SK-MEL-5 (cell line): Measurements from ENCODE around the gene PPP1R14C. TPM values are rescaled to one million over a fixed set of nuclear protein-coding genes. Genes with fewer than 3 reads are reported as not detected.

ENCODE experiments used
- DNase-seq: peaks from one replicate; pipeline ENCODE4 v3.0.0-alpha.2; 2016; ENCODE audit warnings: low read depth, low spot score
- in situ Hi-C: cut with HindIII; loops from 2 replicates; pipeline ENCODE4 v1.10.0; 2016; ENCODE audit warnings: low sequenced_read_pairs, high pct_unique_total_duplicates, low pct_unique_long_range_greater_than_20kb
- total RNA-seq: library from RNA; depleted of rRNA; stranded (reverse); fragments of >200 nt; shearing (Covaris generic); gene quantifications from 2 replicates; pipeline ENCODE4 v1.2.3, GENCODE V29; 2014

Gene PPP1R14C
- total RNA-seq, 1 experiment from 2014 or later = 0.11 TPM

DNA sequence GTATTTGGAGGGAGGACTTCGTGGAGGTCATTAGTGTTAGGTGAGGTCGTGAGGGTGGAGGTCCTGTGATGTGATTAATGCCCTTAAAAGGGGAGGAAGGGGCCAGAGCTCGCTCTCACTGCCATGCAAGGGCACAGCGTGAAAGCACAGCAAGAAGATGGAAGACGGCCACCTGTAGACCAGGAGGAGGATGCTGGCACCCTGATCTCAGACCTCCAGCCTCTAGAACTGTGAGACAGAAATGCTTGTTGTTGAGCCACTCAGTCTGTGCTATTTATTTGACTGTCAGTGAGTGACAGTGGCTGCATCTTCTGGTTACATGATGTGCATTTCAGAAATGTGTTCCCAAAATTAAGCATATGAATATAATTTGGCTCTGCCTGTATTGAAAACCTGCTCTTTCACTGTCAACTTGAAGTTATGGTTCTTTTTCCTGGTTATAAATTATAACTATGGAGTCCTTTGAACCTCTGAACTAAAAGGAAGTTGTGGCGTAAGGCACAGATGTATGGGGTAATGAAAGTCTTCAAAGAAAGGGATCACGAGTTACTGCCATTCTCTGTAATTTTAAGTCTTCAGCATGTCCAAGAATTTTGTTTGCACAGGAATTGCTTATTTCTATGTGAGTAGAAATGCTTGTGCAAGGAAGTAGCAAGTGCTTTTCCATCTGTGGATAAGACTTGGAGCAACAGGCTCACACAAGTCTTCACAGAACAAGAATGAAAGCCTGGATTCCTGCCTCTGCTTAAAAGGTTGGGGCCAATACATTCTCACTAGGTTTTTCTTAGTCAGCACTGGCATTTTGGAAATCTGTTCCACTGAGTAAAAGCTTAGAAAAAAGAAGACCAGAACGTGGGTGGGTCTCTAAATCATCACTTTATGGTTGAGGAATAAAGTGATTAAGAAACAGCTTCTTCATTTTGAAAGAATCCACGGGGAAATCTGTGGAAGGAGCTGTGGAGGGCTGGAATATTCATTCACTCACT is 10.3 kb downstream of the PPP1R14C start:
- in situ Hi-C loops = no loop called here
- no peak for DNase-seq

- in situ Hi-C loops = no loop called here
- DNase-seq = no peak
Measured at GRCh38 chr6:150153905-150154492, 11.2 kb downstream of the PPP1R14C start.

- in situ Hi-C loops = no loop called here
- no peak for DNase-seq
Measured at GRCh38 chr6:150156460-150156859, 13.6 kb downstream of the PPP1R14C start.

DNA sequence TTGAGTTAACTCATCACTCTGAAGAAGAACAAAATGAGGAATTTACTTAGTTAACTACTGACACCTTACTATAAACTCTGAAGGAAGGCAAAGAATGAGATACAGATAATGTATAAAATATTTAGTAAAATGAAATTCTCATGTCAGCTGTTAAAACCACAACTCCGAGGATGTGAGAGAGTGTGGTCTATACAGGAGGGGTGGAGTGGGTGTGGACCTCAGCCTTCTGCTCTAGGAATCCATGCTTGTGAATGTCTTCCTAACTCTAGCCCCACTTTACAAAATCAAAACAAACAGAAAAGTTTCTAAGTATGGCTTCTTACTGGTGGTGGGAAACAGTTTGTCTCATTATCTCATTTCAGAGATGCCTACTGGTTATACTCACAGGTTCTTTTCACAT is 14.2 kb downstream of the PPP1R14C start:
- in situ Hi-C loops = no loop called here

DNA sequence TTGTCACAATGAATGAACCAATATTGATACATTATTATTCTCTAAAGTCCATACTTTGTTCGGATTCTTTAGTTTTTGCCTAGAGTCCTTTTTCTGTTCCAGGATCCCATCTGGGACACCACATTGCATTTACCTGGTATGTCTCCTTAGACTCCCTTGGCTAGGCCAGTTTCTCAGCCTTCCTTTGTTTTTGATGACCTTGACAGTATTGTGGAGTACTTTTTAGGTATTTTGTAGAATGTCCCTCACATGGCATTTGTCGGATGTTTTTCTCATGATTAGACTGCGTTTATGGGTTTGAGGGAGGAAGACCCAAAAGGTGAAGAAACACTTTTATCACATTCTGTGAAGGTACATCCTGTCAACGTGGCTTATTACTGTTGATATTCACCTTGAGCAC is 16.9 kb downstream of the PPP1R14C start:
- in situ Hi-C loops = no loop called here
- DNase-seq = no peak

More for the DNA sequence above, 14.2 kb downstream of the PPP1R14C start:
- no peak for DNase-seq

- DNase-seq = no peak
- in situ Hi-C loops = no loop called here
Measured at GRCh38 chr6:150163970-150164369, 21.1 kb downstream of the PPP1R14C start.

- no peak for DNase-seq
- in situ Hi-C loops = no loop called here
Measured at GRCh38 chr6:150165020-150165702, 22.3 kb downstream of the PPP1R14C start.

GRCh38 chr6:150167479-150167873 is 24.6 kb downstream of the PPP1R14C start:
- DNase-seq = no peak
- in situ Hi-C loops = no loop called here

DNA sequence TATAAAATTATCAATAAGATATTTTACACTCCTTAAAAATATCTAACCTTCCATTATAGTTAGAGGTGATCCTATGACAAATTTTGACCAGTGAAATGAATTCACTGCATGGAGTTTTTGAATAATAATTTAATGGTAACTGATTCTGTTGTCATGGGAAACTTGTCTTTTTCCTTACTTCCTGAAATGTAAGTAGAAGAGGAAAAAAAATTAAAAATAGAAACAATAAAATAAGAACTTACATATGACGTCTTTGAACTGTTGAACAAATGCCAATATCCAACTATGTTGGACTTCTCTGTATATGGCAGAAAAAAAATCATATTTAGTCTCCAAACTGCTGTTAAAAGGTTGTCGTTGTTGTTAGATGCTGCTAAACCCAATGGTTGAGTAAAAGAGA is 26.3 kb downstream of the PPP1R14C start:
- DNase-seq = no peak
- in situ Hi-C loops = no loop called here

- no peak for DNase-seq
- in situ Hi-C loops = no loop called here
Measured at GRCh38 chr6:150169609-150170008, 26.8 kb downstream of the PPP1R14C start.

DNA sequence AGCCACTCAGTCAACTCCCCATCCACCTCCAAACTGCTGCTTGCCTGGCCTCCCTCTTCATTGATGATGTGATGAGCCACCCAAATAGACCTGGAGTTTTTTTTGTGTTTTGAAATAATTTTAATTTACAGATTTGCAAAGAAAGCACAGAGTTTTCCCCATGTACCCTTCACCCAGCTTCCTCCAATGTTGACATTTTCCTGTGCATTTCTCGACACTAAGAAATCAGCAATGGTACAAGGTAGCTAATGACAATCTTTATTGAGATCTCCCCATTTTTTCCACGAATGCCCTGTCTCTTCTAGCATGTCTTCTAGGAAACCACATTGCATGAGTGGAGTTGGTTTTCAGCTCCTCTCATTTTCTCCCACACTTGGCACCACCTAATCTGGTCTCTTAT is 30.1 kb downstream of the PPP1R14C start:
- DNase-seq = no peak
- in situ Hi-C loops = no loop called here

DNA sequence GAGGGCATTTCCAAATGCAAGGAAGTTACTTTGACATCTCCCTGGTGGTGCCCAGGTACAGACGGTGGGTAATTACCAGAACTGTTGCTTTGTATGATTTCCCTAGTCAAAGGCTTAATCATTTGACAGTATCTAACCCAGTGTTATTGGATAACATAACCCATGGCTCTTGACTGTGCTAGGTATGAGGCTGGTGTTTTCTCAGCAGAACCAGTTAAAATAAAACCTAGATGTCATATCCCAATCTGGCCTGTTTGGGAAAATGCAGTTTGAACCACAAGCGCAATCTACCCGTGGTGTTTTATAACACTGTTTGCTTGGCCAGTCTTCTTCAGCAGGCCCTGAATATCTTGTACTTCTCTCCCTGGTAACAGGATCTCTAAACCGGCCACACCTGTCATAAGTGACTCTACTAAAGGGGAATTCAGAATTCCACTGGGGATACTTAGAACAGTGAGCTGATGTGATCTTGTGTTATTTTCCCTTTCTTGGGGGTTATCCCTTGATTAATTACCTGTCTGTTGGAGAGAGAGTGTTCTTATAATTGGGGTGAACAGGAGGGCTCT is 32.8 kb downstream of the PPP1R14C start:
- in situ Hi-C loops = no loop called here
- no peak for DNase-seq

- DNase-seq = no peak
- in situ Hi-C loops = no loop called here
Measured at GRCh38 chr6:150176152-150176551, 33.3 kb downstream of the PPP1R14C start.

- in situ Hi-C loops = no loop called here
Measured at GRCh38 chr6:150176659-150177058, 33.8 kb downstream of the PPP1R14C start.

GRCh38 chr6:150177259-150177951 is 34.6 kb downstream of the PPP1R14C start:
- no peak for DNase-seq
- in situ Hi-C loops = no loop called here

More at GRCh38 chr6:150176659-150177058, 33.8 kb downstream of the PPP1R14C start:
- DNase-seq = no peak

- in situ Hi-C loops = no loop called here
- DNase-seq = no peak
Measured at GRCh38 chr6:150177952-150178520, 35.2 kb downstream of the PPP1R14C start.

DNA sequence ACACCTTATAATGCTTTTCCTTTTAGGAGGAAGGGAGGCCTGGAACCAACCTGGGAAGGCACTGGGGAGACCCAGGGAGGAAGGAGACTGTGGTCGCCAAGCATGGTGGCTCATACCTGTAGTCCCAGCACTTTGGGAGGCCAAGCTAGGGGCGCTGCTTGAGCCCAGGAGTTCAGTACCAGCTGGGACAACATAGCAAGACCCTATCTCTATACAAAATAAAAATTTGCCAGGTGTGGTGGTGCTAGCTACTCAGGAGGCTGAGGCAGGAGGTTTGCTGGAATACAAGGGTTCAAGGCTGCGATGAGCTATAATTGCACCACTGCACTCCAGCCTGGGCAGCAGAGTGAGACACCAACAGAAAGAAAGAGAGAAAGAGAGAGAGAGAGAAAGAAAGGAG is 36.2 kb downstream of the PPP1R14C start:
- no peak for DNase-seq
- in situ Hi-C loops = no loop called here
